Central memory CD4-positive, alpha-beta T cell (primary cell): ENCODE data around the gene WDR35.
"Not testable (repeated sequence)": the region's sequence is repeated elsewhere in the genome, so short reads cannot be mapped to it uniquely, and the experiment has no call there.

Experiments used
- DNase-seq: peaks from one replicate; pipeline ENCODE4 v3.0.0; 2022

The WDR35 gene

GRCh38 chr2:19937004-19937403 lies 52.9 kb downstream of the WDR35 start:
- no peak for DNase-seq

GRCh38 chr2:19936203-19936602 lies 53.7 kb downstream of the WDR35 start:
- DNase-seq: no peak

- no peak for DNase-seq
These were observed 56.4 kb downstream of the WDR35 start for GRCh38 chr2:19933351-19933981.

- DNase-seq: no peak
These were observed 57.0 kb downstream of the WDR35 start for GRCh38 chr2:19932928-19933327.

- no peak for DNase-seq
These were observed 60.7 kb downstream of the WDR35 start for GRCh38 chr2:19929226-19929625.

DNA sequence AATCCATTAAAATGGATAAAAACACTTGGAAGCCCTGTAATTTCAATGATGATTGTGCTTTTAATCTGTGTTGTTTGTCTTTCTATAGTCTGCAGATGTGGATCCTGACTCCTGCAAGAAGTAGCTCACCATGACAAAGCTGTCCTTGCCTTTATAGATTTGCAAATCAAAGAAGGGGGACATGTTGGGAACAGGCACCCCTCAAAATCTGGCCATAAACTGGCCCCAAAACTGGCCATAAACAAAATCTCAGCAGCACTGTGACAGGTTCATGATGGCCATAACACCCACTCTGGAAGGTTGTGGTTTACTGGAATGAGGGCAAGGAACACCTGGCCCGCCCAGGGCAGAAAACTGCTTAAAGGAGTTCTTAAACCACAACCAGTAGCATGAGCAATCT lies 62.1 kb downstream of the WDR35 start:
- not testable (repeated sequence) for DNase-seq

DNA sequence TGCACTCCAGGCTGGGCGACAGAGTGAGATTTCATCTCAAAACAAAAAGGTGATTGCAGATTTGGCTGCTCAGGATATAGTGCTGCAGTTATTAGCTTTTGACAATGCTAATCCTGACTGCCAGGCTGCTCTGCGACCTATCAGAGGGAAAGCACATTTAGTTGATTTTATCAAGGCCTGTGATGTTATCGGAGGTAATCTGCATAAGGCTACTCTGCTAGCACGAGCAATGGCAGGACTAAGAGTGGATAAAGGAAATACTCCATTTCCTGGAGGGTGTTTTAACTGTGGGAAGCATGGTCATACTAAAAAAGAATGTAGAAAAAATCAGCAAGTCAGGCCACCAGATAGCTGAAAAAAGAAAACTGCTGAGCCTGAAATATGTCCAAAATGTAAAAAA lies 65.4 kb downstream of the WDR35 start:
- not testable (repeated sequence) for DNase-seq

DNA sequence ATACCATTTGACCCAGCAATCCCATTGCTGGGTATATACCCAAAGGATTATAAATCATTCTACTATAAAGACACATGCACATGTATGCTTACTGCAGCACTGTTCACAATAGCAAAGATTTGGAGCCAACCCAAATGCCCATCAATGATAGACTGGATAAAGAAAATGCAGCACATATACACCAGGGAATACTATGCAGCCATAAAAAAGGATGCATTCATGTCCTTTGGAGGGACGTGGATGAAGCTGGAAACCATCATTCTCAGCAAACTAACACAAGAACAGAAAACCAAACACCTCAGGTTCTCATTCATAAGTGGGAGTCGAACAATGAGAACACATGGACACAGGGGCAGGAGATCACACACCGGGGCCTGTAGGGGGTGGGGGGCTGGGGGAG lies 67.7 kb downstream of the WDR35 start:
- not testable (repeated sequence) for DNase-seq

GRCh38 chr2:19916385-19916950 lies 73.4 kb downstream of the WDR35 start:
- no peak for DNase-seq

GRCh38 chr2:19914266-19914975 lies 75.5 kb downstream of the WDR35 start:
- DNase-seq: no peak

DNA sequence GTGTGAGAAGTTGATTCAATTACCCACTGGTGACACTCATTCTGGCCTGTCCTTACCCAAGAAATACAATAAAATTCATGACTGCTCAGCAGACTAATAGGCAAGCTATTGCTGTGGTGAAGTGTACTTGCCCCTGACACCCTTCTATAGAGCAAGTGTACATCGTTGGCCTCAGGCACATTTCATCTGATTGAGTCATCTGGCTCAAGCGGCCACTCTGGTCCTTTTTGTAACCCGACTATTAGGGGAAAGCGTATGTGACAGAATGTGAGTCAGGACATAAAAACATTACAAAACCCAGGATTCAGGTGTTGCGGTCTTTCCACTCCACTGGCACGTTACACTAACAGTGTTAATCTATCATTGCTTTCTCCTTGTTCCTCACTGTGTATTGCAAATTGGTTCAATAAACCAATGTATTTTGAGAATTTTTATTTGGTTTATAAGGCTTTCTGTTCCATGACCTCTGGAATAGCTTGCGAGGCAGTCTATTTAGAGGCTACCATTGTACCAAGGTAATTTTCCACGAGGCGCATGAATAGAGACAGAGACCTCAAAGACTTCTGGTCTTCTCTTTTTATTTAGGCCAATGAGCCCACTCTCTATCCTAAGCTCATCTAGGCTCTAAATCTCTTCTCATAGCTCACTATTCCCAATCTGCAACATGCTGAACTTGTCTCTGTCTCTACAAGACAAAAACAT lies 77.9 kb downstream of the WDR35 start:
- no peak for DNase-seq

- DNase-seq: no peak
These were observed 87.6 kb downstream of the WDR35 start for GRCh38 chr2:19902216-19902740.

DNA sequence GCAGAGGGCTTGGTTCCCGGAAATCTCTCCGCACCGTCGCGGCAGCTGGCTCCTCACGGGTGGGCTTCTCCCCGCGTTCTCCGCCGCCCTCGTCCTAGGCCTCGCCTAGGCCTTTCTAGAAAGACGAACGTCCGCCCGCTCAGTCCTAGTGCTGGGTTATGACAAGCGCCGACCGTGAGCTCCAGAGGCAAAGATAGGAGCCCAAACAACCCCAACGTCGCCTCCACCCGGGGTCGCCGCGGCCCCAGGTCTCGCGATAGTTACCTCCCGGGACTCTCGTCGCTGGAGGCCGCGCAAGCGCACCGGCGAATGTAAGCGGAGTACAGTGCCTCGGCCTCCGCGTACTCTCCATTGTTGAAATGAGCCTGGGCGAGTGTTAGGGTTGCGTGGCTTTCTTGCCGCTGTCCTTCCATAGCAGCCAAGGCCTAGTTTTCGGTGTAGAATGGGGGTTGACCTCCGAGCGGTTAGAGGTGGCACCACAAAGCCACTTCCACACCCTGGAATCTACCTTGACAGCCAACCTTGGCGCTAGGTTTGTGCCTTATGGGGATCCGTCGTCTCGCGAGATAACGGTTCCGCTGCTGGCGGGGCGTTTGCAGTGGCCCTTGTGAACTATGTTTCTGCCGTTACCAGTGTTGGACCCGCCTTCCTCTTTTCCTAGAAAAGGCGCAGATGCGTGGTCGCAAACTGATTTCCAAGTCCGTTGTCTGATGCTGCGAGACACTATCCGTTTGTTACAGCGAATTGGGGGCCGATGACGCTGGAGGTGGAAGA lies 88.3 kb downstream of the WDR35 start, which contains the start of gene TTC32:
TTC32 (minus strand) TSS at position 542 of the 774 bp plus-strand sequence; CDS start at position 413, 129 bp downstream.
- DNase-seq: peak; percentile 95

DNA sequence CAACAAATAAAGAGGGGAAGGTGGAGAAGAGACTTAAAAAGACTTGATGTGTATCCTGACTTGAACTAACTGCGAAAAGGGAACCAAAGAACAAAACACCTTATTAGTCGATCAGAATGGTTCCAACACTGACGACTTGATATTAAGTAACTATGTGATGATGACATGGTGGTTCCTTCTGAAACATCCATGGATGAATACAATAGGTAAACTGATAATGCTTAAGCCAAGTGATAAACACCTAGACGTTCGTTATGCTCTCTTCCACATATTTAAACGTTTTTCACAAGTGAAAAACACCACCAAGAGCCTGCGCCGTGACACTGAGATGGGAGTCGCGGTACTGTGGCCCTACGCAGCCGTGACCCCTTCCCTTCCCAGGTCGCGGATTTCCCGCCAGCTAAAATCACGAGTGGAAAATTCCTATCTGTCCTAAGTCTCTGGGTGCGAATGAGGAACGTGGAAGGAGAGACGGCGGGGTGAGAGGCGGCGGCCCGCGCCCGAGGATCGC lies 88.9 kb downstream of the WDR35 start:
- no peak for DNase-seq

DNA sequence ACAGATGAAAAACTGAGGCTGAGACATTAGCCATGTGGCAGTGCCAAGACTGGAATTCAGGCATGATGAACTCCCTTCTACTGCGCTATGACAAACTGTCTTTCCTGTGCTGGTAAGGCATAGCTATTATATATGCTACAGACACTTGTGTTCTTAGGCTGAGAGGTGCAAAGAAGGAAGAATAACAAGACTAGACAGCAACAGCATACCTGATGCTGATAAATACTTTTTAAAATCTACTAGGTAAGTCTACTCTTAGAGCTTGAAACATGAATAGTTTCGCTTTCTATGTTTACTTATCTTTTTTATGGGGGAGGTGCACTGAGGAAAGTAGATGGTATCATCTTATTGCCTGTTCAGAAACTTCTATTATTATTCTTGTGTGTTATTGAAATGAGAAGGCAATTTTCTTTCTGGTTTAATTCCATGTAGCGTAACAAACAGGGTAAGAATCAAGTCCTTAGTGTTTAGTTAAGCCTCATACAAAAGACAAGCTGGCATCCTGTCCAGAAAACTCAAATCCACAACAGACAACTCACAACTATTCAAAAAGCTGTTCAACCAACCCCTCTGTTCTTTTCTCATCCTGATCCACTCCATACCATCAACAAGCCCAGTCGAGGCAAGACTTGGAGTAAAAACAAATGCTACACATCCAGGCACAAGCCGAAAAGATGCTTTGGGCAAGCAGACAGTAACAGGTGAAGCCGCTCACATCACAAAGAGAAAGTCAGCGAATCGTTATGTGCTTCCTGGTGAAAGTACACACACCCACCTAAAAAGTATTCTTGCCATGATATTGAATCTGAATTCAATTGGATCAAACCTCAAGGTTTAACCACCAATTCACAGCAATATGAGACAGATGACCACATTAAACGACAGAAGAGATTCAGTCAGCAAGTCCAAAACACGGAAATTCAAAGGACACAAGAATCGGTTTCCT lies 89.6 kb downstream of the WDR35 start:
- peak; percentile 59 for DNase-seq

GRCh38 chr2:19898592-19899329 lies 91.1 kb downstream of the WDR35 start:
- DNase-seq: no peak

DNA sequence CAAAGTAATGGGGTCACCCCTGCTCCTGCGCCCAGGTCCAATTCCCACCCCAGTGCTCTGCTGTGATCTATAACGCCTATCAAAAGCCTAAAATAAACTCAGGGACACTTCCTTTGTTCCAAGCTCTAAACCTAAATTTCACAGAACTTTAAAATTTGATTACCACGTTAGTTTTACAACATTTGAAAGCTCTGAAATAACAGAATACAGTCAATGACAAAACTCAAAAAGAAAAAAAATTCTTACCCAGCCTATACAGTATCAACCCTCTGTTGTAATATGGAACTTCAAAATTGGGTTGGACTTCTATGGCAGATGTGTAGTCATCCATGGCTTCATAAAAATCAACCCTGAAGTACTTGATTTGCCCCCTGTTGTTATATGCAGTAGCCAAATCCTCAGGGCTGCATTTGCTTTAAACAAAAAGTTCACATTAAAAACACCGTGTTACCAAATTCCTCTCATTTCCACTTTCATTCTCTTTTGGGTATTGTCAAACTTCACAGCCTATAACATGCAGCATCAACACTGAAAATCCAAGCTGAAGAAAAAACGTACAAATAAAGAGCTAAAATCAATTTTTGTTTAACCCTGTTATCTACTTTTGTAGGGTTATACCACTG lies 92.2 kb downstream of the WDR35 start:
- no peak for DNase-seq

DNA sequence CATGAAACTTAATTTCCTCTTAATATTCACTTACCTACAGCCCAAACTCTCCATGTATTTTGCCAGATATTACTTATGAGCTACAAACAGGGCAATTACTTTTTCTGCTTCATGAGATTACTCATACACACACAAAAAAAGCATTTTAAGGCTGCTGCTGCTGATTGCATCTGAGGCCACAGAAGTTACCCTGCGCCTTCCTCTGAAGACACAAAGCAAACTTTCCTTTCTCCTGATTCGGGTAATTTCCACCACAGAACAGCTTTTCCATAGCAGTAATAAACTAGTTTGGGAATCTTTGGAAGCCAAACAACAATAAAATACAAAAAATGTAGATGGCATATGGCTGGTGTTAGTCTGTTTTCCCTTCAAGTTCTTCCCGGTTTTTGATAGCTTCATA lies 94.4 kb downstream of the WDR35 start:
- DNase-seq: no peak

DNA sequence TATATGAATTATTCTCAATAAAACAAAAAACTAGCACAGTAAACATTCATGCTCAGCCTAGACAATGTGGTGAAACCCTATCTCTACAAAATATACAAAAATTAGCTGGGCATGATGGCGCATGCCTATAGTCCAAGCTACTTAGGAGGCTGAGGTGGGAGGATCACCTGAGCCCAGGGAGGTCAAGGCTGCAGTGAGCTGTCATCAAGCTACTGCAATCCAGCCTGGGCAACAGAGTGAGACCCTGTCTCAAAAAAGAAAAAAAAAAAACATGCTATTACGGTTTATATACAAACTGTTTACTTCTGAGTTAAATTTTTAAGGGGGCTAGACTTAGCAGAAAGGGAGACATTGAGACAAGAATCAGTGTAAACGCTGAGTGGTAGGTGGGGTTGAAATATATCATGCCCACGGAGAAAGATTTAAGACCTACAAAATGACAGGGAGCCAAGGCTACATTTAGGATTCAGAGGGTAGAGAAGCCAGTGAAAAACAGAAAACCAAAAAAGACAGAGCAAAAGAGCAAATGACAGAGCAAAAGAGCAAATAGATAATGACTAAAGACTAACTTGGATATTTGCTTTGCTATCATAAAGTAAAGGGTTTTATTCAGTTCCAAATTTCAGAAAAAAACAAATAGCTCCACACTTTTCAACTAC lies 95.6 kb downstream of the WDR35 start:
- DNase-seq: no peak
